PC-9 (cell line): Measurements from ENCODE around the gene PTGR1.

Experiments used
- EZH2 ChIP-seq: fragments of 200-600 bp; sonication (generic); IDR thresholded peaks from 2 replicates; pipeline ENCODE4 v1.8.0; 2017; ENCODE audit warnings: antibody characterized with exemption, low read depth
- TF ChIP-seq, protein P1 (sequence below): fragments of 200-600 bp; sonication (generic); conservative IDR thresholded peaks from 2 replicates; pipeline ENCODE4 v1.6.1; 2017; ENCODE audit warnings: mixed run types, antibody characterized with exemption, mild to moderate bottlenecking, moderate library complexity

DNA sequence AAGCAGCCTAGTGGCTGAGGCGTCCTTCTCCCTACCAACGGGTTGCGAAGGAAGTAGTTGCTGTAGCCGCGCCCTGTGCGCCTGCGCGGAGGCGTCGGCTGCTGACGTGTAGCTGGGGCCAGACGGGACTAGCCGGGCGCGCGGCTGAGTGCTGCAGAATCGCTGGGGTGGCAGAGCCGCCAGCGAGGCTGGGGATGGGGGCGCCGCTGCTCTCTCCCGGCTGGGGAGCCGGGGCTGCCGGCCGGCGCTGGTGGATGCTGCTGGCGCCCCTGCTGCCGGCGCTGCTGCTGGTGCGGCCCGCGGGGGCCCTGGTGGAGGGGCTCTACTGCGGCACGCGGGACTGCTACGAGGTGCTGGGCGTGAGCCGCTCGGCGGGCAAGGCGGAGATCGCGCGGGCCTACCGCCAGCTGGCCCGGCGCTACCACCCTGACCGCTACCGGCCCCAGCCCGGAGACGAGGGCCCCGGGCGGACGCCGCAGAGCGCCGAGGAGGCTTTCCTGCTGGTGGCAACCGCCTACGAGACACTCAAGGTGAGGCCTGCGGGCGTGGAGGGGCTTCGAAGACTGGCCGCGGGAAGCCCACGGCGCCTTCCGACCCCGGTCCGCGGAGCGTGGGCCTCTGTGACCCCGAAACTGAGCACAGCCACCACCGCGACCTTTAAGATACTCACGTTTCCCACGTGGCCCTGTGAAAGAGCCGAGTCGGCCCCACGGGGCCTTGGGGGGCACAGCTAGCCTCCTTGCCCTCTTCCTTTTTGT, 31.9 kb upstream of the PTGR1 start, which contains the start of gene DNAJC25:
- TF ChIP-seq, protein P1, sequence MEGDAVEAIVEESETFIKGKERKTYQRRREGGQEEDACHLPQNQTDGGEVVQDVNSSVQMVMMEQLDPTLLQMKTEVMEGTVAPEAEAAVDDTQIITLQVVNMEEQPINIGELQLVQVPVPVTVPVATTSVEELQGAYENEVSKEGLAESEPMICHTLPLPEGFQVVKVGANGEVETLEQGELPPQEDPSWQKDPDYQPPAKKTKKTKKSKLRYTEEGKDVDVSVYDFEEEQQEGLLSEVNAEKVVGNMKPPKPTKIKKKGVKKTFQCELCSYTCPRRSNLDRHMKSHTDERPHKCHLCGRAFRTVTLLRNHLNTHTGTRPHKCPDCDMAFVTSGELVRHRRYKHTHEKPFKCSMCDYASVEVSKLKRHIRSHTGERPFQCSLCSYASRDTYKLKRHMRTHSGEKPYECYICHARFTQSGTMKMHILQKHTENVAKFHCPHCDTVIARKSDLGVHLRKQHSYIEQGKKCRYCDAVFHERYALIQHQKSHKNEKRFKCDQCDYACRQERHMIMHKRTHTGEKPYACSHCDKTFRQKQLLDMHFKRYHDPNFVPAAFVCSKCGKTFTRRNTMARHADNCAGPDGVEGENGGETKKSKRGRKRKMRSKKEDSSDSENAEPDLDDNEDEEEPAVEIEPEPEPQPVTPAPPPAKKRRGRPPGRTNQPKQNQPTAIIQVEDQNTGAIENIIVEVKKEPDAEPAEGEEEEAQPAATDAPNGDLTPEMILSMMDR: no peak
- TF ChIP-seq EZH2: no peak
